Mucosa of descending colon (tissue), 3 donors: Measurements from ENCODE around the gene REPS2. TPM values are rescaled to one million over a fixed set of nuclear protein-coding genes. Genes with fewer than 3 reads are reported as not detected.

Experiments
- ATAC-seq: fragments of 200-7000 bp; cut with Tn5 transposase; one replicate; pipeline ENCODE4 v1.9.1; 2020; ENCODE audit warnings: mild to moderate bottlenecking, moderate library complexity
- DNase-seq, 3 donors: peaks; one replicate each; pipeline ENCODE4 v3.0.0-alpha.2; 2020
- H3K36me3 ChIP-seq: fragments of 200-600 bp; one replicate; pipeline ENCODE4 v1.8.0; 2021; ENCODE audit warnings: low read depth, mild to moderate bottlenecking
- H3K4me1 ChIP-seq: fragments of 200-600 bp; one replicate; pipeline ENCODE4 v1.8.0; 2021; ENCODE audit warnings: low read depth, mild to moderate bottlenecking
- H3K4me3 ChIP-seq: fragments of 200-600 bp; one replicate; pipeline ENCODE4 v1.8.0; 2021; ENCODE audit warnings: mild to moderate bottlenecking
- H3K9me3 ChIP-seq: fragments of 200-600 bp; one replicate; pipeline ENCODE4 v1.8.0; 2021; ENCODE audit warnings: mild to moderate bottlenecking
- intact Hi-C, 2 donors: fragments of 100-400 bp; cut with DNase I in 1 of 2; cut with micrococcal nuclease in 1 of 2; formaldehyde crosslinking; loops; one replicate each; pipeline versions ENCODE4 v1.11.0 to v1.11.1; 2022; cut with DNase I, micrococcal nuclease
- total RNA-seq, 3 donors: library from RNA; stranded (reverse); fragmentation: NEBNext Ultra II Directional in 2 of 3; extraction: Animal tissue kit (Norgen Biotek cat#: 25700) in 2 of 3; gene quantifications; one replicate each; pipeline versions ENCODE4 v1.2.1 to v1.2.4, GENCODE V29; 2021 to 2023
- TF ChIP-seq, protein P1 (sequence below): fragments of 200-600 bp; IDR thresholded peaks from one replicate; pipeline ENCODE4 v1.8.0; 2022; ENCODE audit warnings: antibody characterized with exemption, mild to moderate bottlenecking
- donor health status: DM: no; HTN: no; CAD: no; lungs with moderate emphysema.
- donor health status: DM: no; HTN: no; CAD: no.
- donor health status: DM: no; HTN: yes; CAD: no.

The REPS2 gene
- total RNA-seq, 3 donors from 2014 or later, result 12.7 to 19.6 (median 17.2) TPM

DNA sequence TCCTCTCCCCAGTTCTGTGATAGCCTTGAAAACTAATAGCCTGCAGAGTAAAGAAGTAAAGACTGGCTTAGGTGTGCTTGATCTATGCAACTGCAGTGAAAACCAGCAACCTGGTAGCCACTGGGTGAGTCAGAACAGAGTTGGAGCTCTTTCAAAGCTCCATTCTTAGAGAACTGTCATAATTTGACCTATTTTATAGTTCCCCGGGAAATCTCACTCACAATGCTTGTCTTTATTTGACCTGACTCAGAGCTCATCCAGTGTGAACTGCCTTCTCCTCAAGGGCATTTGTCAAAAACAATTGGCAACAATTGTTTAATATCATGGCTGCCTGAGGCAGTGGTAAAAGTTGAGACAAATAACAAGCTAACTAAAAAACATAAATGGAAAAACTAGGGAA lies 215.5 kb downstream of the REPS2 start:
- Histone ChIP-seq H3K4me1 (no peaks in the 10 kb centered on the region), H3K9me3 (peaks cover 16% of the 10 kb centered on the region), H3K4me3 (no peak overlapping the region), H3K36me3 (no peaks in the 10 kb centered on the region)
- ATAC-seq (no peak), DNase-seq (no peak)
- TF ChIP-seq, protein P1, sequence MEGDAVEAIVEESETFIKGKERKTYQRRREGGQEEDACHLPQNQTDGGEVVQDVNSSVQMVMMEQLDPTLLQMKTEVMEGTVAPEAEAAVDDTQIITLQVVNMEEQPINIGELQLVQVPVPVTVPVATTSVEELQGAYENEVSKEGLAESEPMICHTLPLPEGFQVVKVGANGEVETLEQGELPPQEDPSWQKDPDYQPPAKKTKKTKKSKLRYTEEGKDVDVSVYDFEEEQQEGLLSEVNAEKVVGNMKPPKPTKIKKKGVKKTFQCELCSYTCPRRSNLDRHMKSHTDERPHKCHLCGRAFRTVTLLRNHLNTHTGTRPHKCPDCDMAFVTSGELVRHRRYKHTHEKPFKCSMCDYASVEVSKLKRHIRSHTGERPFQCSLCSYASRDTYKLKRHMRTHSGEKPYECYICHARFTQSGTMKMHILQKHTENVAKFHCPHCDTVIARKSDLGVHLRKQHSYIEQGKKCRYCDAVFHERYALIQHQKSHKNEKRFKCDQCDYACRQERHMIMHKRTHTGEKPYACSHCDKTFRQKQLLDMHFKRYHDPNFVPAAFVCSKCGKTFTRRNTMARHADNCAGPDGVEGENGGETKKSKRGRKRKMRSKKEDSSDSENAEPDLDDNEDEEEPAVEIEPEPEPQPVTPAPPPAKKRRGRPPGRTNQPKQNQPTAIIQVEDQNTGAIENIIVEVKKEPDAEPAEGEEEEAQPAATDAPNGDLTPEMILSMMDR, result no peak
- intact Hi-C loops, result no loop called here

DNA sequence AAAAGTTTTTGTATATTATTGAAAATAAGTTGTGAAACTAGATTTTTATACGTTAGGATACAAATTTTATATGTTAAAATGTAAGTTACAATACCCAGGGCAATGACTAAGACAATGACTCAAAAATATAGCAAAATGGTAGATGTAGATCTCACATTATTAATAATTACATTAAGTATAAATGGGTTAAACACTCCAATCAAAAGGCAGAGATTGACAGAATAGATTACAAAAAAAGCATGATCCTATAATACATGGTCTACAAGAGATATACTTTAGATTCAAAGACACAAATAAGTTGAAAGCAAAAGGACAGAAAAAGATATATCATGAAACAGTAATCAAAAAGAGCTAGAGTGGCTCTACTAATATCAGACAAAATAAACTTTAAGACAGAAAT lies 217.6 kb downstream of the REPS2 start:
- H3K4me1 ChIP-seq, result no peaks in the 10 kb centered on the region
- H3K4me3 ChIP-seq, result no peak overlapping the region
- H3K9me3 ChIP-seq, result peaks cover 16% of the 10 kb centered on the region
- no peaks in the 10 kb centered on the region for H3K36me3 ChIP-seq
- TF ChIP-seq, protein P1, result no peak
- ATAC-seq (no peak), DNase-seq (no peak)
- intact Hi-C loops, result no loop called here

DNA sequence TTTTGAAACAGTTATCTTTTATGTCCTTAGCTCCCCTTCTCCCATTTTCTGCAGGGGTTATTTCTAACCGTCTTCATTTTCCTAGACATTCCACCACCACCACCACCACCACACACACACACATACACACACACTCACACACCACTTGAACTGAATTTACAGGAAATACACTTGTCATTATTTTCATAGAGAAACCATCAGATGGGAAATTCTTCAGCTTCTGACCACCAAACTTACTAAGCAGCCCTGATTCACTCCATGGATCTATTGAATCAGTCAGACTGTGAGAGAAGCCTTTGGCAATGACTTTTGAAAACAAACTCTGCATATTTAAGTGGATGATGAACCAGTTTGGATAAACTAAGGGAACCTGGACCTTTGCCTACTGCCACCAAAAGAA lies 218.5 kb downstream of the REPS2 start:
- ATAC-seq (no peak), DNase-seq (no peak)
- Histone ChIP-seq H3K4me3 (no peak overlapping the region), H3K9me3 (peaks cover 16% of the 10 kb centered on the region), H3K36me3 (no peaks in the 10 kb centered on the region), H3K4me1 (no peaks in the 10 kb centered on the region)
- TF ChIP-seq, protein P1, result no peak
- intact Hi-C loops, result no loop called here

DNA sequence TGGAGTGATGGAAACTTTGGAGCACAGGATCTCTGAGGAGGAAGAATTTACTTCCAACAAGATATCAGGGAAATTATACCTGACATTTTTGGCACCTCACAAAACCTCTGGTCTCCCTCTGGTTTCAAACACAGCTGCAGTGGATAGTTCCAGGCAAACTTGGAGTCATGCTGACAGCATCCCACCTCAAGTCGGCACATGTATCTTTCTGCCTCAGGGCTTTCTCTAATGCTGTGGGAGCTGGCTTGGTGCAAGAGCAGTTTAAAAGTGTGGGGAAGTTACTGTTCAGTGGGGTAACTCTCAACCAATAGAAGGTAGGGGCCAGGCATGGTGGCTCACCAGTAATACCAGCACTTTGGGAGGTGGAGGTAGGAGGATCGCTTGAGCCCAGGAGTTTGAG lies 221.5 kb downstream of the REPS2 start:
- Histone ChIP-seq H3K36me3 (no peaks in the 10 kb centered on the region), H3K4me3 (no peak overlapping the region), H3K4me1 (no peaks in the 10 kb centered on the region), H3K9me3 (peaks cover 8% of the 10 kb centered on the region)
- intact Hi-C loops, result no loop called here
- ATAC-seq (no peak), DNase-seq (no peak)
- TF ChIP-seq, protein P1, result no peak

DNA sequence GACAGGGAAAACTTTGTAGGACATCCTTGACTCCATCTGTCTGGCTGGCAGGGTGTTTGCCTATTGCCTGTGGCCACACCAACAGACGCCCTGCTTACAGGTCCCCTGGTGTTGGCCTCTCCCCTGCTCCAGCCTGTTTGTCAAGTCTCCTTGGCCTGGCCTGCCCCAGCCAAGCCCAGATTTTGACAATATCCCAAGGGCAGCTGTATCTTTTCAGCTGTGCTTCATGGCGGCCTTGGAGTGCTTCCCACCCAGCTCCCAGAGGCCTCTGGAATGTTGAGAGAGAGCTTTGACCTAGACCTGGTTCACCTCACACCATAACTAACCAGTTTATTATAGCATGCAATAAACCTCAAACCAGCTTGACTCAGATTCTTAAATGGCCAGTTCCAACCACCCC lies 224.5 kb downstream of the REPS2 start:
- H3K9me3 ChIP-seq, result no peaks in the 10 kb centered on the region
- ATAC-seq (peak; percentile 61), DNase-seq (no peak)

More for the DNA sequence above, 224.5 kb downstream of the REPS2 start:
- H3K4me3 ChIP-seq, result no peak overlapping the region
- TF ChIP-seq, protein P1, result no peak
- H3K36me3 ChIP-seq, result no peaks in the 10 kb centered on the region
- no peaks in the 10 kb centered on the region for H3K4me1 ChIP-seq
- intact Hi-C loops, result no loop called here
